ENCODE data around the gene OTOP2.

DNA sequence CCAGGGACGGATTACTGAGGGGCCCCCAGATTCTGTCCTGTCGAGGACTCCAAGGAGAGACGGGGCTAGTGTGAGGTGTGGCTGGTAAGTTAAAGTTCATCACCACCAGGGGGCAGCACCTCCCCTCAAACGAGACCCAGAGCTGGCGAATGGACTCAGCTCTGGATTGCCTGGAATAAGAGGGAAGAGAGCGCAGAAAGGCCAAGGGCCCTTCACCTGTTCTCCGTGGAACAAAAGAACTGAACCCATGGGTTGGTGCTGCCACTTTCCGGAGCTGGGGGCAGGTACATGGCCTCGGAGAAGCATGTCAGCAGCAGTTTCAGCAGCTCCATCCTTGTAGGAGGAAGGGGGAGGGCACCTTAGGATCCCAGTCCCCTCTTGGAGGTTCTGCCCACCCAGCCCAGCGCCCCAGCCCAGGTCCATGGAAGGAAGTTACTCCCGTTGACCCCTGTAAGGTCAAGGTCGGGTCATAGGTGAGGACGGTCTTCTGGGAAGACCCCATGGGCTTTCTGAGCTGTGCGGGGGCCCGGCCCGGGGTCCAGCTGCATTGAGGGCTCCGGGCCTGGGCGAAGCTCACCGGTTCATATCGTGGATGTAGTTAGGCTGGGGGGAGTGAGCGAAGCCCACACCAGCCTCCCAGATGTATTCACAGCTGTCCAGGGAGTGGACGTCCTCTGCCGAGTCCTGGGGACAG, 37.7 kb downstream of the OTOP2 start:
- TF ChIP-seq TOX (CRISPR knock-in tag; IDR thresholded peaks at IDR 0.05; ENCODE audit: borderline replicate concordance) (no peak), RARB (CRISPR knock-in tag; IDR thresholded peaks at IDR 0.05) (no peak), ZNF565 (CRISPR knock-in tag; conservative IDR thresholded peaks at IDR 0.05; ENCODE audit: low read depth) (no peak), ZFP30 (CRISPR knock-in tag; IDR thresholded peaks at IDR 0.05) (no peak), BACH2 (CRISPR knock-in tag; IDR thresholded peaks at IDR 0.05; ENCODE audit: borderline replicate concordance) (no peak), SNAI2 (CRISPR knock-in tag; IDR thresholded peaks at IDR 0.05) (no peak), ARNTL (CRISPR knock-in tag; IDR thresholded peaks at IDR 0.05; ENCODE audit: borderline replicate concordance, low read depth) (no peak), ESRRG (CRISPR knock-in tag; IDR thresholded peaks at IDR 0.05) (no peak), TCF4 (CRISPR knock-in tag; IDR thresholded peaks at IDR 0.05; ENCODE audit: borderline replicate concordance) (no peak)
- TF ChIP-seq, protein P1, sequence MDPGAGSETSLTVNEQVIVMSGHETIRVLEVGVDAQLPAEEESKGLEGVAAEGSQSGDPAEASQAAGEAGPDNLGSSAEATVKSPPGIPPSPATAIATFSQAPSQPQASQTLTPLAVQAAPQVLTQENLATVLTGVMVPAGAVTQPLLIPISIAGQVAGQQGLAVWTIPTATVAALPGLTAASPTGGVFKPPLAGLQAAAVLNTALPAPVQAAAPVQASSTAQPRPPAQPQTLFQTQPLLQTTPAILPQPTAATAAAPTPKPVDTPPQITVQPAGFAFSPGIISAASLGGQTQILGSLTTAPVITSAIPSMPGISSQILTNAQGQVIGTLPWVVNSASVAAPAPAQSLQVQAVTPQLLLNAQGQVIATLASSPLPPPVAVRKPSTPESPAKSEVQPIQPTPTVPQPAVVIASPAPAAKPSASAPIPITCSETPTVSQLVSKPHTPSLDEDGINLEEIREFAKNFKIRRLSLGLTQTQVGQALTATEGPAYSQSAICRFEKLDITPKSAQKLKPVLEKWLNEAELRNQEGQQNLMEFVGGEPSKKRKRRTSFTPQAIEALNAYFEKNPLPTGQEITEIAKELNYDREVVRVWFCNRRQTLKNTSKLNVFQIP (CRISPR knock-in tag; IDR thresholded peaks at IDR 0.05; ENCODE audit: borderline replicate concordance, low read depth) = no peak
- TF ChIP-seq, protein P2, sequence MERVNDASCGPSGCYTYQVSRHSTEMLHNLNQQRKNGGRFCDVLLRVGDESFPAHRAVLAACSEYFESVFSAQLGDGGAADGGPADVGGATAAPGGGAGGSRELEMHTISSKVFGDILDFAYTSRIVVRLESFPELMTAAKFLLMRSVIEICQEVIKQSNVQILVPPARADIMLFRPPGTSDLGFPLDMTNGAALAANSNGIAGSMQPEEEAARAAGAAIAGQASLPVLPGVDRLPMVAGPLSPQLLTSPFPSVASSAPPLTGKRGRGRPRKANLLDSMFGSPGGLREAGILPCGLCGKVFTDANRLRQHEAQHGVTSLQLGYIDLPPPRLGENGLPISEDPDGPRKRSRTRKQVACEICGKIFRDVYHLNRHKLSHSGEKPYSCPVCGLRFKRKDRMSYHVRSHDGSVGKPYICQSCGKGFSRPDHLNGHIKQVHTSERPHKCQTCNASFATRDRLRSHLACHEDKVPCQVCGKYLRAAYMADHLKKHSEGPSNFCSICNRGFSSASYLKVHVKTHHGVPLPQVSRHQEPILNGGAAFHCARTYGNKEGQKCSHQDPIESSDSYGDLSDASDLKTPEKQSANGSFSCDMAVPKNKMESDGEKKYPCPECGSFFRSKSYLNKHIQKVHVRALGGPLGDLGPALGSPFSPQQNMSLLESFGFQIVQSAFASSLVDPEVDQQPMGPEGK (CRISPR knock-in tag; IDR thresholded peaks at IDR 0.05; ENCODE audit: borderline replicate concordance) = no peak
